Stimulated activated memory B cell treated with anti-CD40 and anti-IgM and Interleukin-4, amounts not matched to agents 10 μg/mL and 1 μg/mL and 100 μg/mL, for 72 hours (primary cell): Measurements from ENCODE around the gene MTIF3.

Source experiments
- ATAC-seq: fragments of 150-1000 bp; cut with Tn5 transposase; 2 replicates; pipeline ENCODE4 v1.10.0; 2021
- H3K27ac Mint-ChIP-seq: one replicate; pipeline ENCODE4 v1.8.0; 2022; ENCODE audit warnings: mild to moderate bottlenecking, mixed read lengths
- H3K27me3 Mint-ChIP-seq: one replicate; pipeline ENCODE4 v1.8.0; 2022; ENCODE audit warnings: mixed read lengths
- H3K36me3 Mint-ChIP-seq: one replicate; pipeline ENCODE4 v1.8.0; 2022; ENCODE audit warnings: mixed read lengths
- H3K4me1 Mint-ChIP-seq: one replicate; pipeline ENCODE4 v1.8.0; 2022; ENCODE audit warnings: mixed read lengths
- H3K4me3 Mint-ChIP-seq: one replicate; pipeline ENCODE4 v1.8.0; 2022; ENCODE audit warnings: mild to moderate bottlenecking, moderate library complexity, mixed read lengths
- H3K9me3 Mint-ChIP-seq: one replicate; pipeline ENCODE4 v1.8.0; 2022; ENCODE audit warnings: mixed read lengths

Gene MTIF3

DNA sequence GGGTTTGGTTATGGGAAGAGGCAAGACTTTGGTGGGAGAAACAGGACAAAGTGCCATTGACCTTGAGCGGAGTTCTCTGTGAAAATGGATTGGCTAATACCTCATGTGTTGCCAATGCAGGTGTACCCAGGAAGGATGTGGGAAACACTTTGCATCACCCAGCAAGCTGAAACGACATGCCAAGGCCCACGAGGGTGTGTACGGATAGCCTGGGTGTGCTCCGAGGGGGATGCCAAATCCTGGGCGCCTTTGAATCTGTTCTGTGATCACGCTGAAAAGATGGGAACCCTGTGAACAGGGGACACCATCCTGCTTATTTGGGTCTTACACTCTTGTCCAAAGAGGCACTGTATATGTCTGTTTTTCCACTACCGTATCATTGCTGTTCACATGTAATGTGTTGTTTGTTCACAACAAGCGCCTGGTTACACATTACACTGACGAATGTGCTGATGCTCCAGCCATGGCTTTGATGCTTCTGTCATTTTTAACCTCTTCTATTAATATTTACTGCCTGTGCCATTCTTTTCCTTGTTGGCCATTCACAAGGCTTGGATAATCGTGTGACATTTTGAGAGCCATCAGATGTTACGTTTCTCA lies 17.7 kb downstream of the MTIF3 start:
- Mint-ChIP-seq H3K27ac (peak overlapping the region; percentile 30), H3K4me1 (peaks cover 18% of the 10 kb centered on the region), H3K27me3 (no peaks in the 10 kb centered on the region), H3K4me3 (no peak overlapping the region), H3K9me3 (no peaks in the 10 kb centered on the region), H3K36me3 (peaks cover 56% of the 10 kb centered on the region)
- no peak for ATAC-seq

DNA sequence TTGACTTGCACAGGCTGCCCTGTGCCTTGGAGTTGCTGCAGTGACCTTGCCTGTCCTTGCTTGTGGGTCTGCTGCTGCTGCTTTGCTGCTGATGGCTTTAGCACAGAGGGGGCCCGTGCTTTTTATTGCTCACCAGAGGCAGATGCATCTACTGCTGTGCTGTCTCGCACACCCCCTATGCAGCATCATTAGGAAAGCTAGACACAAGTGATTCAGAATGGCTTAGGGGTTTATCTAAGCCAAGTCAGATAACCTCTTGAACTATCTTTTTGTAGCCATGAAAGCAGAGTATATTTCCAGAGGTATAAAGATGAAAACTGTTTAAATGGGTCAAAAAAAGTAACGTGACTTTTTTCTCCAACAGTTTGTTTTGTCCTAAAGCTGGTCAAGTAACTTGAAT lies 18.2 kb downstream of the MTIF3 start:
- no peaks in the 10 kb centered on the region for H3K9me3 Mint-ChIP-seq
- no peak overlapping the region for H3K4me3 Mint-ChIP-seq
- no peaks in the 10 kb centered on the region for H3K27me3 Mint-ChIP-seq
- ATAC-seq, result no peak
- peaks cover 18% of the 10 kb centered on the region for H3K4me1 Mint-ChIP-seq
- peak overlapping the region; percentile 30 for H3K27ac Mint-ChIP-seq
- H3K36me3 Mint-ChIP-seq, result peaks cover 55% of the 10 kb centered on the region

DNA sequence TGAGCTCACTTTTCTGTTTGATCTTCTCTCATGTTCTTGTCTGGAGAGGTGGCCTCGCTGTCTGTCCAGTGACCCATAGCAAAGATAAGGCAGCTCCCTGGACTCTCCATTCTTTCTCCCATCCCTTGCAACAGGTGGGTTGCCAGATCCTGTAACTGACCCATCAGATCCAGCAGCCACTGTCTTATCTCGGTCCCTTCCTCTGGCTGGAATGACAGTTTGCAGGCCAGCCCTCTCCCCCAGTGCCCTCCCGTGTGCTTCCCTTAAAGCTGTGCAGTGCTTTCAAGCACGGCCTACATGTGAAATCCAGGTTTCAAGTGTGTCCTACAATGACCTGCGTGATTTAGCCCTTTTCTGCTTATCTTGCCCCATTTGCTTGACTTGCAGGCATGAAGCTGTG lies 22.2 kb downstream of the MTIF3 start:
- Mint-ChIP-seq H3K27me3 (no peaks in the 10 kb centered on the region), H3K4me3 (peak overlapping the region; percentile 12), H3K9me3 (no peaks in the 10 kb centered on the region), H3K4me1 (peaks cover 40% of the 10 kb centered on the region), H3K36me3 (peaks cover 42% of the 10 kb centered on the region), H3K27ac (peak overlapping the region; percentile 61)
- no peak for ATAC-seq

DNA sequence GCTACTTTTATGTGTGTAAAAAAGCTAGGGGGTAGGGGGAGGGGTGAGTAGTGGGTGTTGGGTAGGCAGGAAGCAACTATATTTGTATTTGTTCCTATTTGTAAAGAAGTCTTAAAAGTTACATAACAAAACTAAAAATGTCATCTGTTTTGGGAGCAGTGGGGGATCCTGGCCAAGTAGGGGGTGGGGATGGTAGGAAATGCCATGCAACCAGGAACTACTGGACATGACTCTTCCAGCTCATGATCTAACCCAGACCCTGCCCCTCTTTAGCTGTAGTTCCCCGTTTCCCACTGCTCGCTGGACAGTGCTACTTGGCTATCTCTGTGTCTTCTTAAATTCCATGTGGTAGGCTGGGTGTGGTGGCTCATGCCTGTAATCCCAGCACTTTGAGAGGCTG lies 22.7 kb downstream of the MTIF3 start:
- Mint-ChIP-seq H3K27me3 (no peaks in the 10 kb centered on the region), H3K36me3 (peaks cover 38% of the 10 kb centered on the region), H3K4me1 (peaks cover 40% of the 10 kb centered on the region), H3K4me3 (no peak overlapping the region), H3K27ac (peak overlapping the region; percentile 78), H3K9me3 (no peaks in the 10 kb centered on the region)
- ATAC-seq, result no peak

DNA sequence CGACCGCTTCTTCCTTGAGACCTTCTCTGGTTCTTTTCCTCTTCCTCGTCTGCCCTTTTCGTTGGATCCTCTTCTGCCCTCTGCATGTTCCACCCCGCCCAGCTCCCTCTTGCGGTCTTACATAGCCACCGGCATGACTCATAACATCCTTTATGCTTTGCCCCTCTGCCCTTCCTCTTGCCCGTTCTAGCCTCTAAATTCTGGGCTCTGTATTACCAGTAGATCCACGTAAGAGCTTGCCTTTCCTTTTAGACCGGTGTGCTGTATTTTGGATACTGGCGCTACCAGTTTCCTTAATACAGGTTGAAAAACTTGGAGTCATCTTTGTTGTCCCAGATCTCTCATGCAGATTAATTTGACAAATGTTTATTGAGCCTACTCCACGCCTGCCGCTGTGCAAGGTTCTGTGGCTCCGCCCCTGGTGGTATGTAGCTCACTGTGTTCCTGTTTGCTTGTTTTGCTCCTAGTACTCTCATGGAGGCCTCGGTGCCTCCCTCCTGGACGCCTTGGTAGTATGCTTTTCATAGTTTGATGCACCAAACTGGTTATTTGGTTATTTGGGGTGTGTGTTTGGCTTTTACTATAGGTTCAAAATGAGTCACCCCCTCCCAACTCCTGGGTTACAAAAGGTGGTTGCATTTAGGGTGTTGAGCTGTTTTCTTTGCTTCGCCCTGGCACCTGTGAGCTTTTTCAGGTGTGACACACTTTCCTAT lies 24.3 kb downstream of the MTIF3 start:
- Mint-ChIP-seq H3K27ac (peak overlapping the region; percentile 78), H3K4me1 (peaks cover 35% of the 10 kb centered on the region), H3K9me3 (no peaks in the 10 kb centered on the region), H3K36me3 (peaks cover 26% of the 10 kb centered on the region), H3K4me3 (peak overlapping the region; percentile 82), H3K27me3 (no peaks in the 10 kb centered on the region)
- ATAC-seq, result peak; percentile 85

DNA sequence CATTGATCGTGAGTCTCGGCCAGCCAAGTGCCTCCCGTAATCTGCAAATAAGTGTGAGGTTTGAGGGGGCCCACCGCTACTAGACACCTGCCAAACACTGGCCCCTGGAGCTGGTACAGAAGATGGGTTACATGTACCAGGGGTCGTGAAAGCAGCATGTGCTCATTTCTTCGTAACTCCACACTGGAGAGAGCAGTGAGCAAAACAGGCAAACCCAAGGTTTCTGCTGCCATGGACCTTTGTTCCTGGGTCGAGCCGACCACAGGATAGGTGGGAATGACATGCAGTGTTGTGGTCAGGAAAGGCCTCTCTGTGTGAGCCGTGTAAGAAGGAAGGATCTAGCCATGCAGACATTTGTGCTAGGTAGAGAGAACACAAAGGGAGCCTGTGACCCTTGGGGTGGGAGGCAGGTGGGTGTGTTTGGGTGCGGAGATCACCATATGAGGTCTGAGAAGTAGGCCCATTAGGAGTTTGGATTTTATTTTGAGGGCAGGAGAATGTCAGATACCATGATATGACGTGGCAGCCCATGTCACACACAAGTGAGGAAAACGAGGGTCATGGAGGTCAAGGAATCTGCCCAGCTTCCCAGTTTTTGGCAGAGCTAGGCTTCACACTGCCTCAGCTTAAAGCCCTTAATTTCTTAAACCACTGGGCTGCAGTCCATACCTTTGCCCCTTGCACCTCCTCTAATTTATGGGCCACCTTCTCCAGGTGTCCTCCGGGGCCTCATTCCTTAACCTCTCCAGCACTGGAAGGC lies 25.0 kb downstream of the MTIF3 start:
- H3K4me3 Mint-ChIP-seq, result peak overlapping the region; percentile 82
- H3K36me3 Mint-ChIP-seq, result peaks cover 18% of the 10 kb centered on the region
- peak overlapping the region; percentile 78 for H3K27ac Mint-ChIP-seq
- H3K9me3 Mint-ChIP-seq, result no peaks in the 10 kb centered on the region
- ATAC-seq, result peak; percentile 6
- H3K4me1 Mint-ChIP-seq, result peaks cover 35% of the 10 kb centered on the region
- no peaks in the 10 kb centered on the region for H3K27me3 Mint-ChIP-seq

DNA sequence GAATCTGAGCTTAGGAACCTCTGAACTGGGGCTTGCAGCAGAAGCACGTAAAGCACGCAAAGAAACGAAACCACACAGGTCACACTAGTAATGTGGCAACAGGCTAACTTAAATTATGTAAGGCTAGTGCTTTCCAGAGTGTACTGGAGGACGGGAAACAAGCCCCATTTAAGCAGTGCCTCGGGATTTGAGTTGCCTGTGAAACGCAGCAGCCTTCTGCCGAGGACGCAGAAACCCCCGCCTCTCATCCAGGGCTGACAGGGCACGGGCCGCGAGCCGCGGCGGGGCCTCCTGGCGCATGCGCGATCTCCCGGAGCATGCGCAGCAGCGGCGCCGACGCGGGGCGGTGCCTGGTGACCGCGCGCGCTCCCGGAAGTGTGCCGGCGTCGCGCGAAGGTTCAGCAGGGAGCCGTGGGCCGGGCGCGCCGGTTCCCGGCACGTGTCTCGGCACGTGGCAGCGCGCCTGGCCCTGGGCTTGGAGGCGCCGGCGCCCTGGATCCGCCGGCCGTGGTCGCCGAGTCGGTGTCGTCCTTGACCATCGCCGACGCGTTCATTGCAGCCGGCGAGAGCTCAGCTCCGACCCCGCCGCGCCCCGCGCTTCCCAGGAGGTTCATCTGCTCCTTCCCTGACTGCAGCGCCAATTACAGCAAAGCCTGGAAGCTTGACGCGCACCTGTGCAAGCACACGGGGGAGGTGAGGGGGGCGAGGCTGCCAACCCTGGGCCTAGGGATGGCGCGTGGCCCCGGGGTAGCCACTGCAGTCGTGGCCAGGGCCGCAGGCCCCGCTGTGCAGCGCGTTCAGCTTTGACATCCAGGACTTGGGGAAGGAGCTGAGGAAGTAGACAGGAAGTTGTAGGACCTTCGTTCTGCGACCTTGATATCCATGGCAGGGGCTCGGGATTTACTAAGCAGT lies 25.9 kb downstream of the MTIF3 start, which contains the start of gene GTF3A:
TSS of gene GTF3A (plus strand) at position 374 of the 912 bp plus-strand sequence.
- H3K36me3 Mint-ChIP-seq, result peaks cover 17% of the 10 kb centered on the region
- peak within 1 kb of the TSS; percentile 78 for H3K27ac Mint-ChIP-seq
- no peaks in the 10 kb centered on the region for H3K27me3 Mint-ChIP-seq
- no peaks in the 10 kb centered on the region for H3K9me3 Mint-ChIP-seq
- H3K4me3 Mint-ChIP-seq, result peak within 1 kb of the TSS; percentile 82
- ATAC-seq, result peak; percentile 88
- peaks cover 35% of the 10 kb centered on the region for H3K4me1 Mint-ChIP-seq

DNA sequence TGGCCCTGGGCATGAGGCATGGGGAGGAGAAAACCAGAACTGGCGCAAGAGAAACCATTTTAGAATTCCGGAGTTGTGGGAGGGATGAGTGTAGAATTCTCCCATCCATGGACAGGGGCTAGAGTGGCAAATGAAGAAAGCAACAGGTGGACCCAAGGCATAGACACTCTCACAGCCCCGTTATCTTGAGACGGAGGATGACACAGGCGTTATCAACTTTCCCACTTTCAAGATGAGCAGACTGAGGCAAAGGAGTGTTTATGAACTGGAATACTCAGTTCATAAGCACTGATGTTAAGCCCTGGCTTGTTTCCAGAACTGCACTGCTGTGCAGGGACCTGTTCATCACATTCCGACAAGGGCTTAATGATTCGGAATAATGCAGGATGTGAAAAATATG lies 27.0 kb downstream of the MTIF3 start:
- Mint-ChIP-seq H3K4me3 (peak overlapping the region; percentile 10), H3K4me1 (peaks cover 34% of the 10 kb centered on the region), H3K27ac (peak overlapping the region; percentile 10), H3K36me3 (peaks cover 15% of the 10 kb centered on the region), H3K27me3 (no peaks in the 10 kb centered on the region), H3K9me3 (no peaks in the 10 kb centered on the region)
- no peak for ATAC-seq

DNA sequence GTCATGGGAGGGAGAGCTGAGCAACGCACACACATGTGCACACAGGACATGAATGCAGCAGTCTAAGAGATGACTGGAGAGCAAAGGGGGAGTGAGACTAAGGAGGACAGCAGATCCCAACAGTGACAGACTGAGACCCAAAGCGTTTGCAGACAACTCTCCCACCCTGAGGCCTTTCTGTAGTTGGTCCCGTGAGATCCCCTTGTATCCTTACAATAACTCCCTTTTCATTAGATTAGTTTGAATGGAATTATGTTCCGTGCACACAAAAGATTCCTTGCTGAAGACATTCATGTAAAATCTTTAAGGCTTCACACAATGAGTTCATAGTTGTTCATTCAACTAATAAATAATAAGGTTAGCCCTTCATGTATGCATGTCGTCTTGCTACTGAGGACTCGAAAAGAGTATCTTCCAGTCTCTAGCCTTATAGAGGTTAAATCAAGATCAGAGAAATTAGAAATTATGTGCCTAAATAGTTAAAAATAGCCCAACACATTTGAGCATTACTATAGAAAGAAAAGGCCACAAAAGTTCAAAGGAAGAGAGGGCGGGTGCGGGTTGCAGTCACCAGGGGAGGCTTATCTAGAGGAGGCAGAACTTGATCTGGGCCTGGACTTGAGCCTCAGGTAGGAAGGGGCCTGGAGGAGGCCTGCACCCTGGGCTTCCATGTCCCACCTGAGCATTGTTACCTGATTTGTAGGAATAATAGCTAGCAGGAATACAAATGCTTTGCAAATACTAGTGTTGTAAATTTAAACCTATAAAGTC lies 29.1 kb downstream of the MTIF3 start:
- no peaks in the 10 kb centered on the region for H3K36me3 Mint-ChIP-seq
- H3K4me1 Mint-ChIP-seq, result peaks cover 13% of the 10 kb centered on the region
- peak overlapping the region; percentile 10 for H3K27ac Mint-ChIP-seq
- H3K4me3 Mint-ChIP-seq, result no peak overlapping the region
- no peak for ATAC-seq
- no peaks in the 10 kb centered on the region for H3K9me3 Mint-ChIP-seq
- no peaks in the 10 kb centered on the region for H3K27me3 Mint-ChIP-seq

DNA sequence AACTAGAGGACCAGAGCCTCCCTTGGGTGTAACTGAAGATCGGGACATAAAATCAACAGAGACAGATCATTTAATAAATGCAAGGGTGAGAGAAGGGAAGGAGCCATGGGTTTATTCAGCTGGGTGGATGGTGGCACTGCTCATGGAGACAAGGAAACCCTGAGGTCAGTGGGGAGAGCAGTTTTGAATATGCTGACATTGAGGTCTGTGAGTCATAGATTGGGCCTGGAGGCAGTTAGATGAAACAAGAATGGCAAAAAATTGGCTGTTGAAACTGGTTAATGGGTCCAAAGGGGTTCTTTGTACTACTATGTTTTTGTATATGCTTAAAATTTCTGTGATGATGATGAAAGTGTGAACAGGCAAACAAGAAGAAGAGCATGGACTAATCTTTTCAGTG lies 31.0 kb downstream of the MTIF3 start:
- Mint-ChIP-seq H3K36me3 (no peaks in the 10 kb centered on the region), H3K27me3 (no peaks in the 10 kb centered on the region), H3K4me1 (no peaks in the 10 kb centered on the region), H3K4me3 (no peak overlapping the region), H3K27ac (no peak overlapping the region), H3K9me3 (no peaks in the 10 kb centered on the region)
- no peak for ATAC-seq

DNA sequence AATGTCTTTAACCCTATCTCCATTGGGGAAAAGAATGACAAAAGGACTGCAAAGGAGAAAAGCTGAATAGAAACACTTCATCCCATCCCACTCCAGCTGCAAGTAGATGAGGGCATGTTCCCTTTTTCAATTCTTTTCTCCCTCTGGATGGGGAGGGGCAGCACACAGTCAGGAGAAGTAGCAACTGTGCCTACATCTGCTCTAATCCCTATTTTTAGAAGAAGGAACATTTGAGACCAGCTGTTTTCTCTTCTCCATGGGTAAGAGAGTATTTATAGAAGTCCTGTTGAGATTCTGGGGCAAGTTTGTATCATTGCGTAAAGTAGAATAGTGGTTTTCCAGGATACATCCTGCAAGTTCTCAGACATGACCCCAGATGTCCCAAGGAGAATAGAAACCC lies 35.2 kb downstream of the MTIF3 start:
- H3K4me1 Mint-ChIP-seq, result no peaks in the 10 kb centered on the region
- peaks cover 11% of the 10 kb centered on the region for H3K27me3 Mint-ChIP-seq
- no peaks in the 10 kb centered on the region for H3K36me3 Mint-ChIP-seq
- no peak overlapping the region for H3K4me3 Mint-ChIP-seq
- H3K27ac Mint-ChIP-seq, result no peak overlapping the region
- no peak for ATAC-seq
- H3K9me3 Mint-ChIP-seq, result no peaks in the 10 kb centered on the region

DNA sequence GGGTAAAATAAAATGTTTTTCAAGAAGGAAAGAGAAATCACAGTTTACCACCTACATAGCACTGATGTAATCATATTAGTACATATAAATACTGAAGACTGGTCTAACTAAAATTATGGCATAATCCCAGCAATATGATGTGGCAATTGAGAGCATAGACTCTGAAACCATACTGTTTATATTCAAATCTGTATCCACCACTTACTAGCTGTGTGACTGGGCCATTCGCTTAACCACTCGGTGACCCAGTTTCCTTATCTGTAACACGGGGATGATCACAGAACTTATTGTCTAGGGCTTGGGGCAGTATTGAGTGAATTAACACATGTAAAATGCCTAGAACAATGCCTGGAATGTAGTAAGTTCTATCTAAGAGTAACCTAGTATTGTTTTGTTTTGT lies 39.0 kb downstream of the MTIF3 start:
- Mint-ChIP-seq H3K4me1 (no peaks in the 10 kb centered on the region), H3K27me3 (peaks cover 29% of the 10 kb centered on the region), H3K9me3 (peaks cover 3% of the 10 kb centered on the region), H3K36me3 (peaks cover 6% of the 10 kb centered on the region), H3K4me3 (no peak overlapping the region), H3K27ac (no peak overlapping the region)
- no peak for ATAC-seq

DNA sequence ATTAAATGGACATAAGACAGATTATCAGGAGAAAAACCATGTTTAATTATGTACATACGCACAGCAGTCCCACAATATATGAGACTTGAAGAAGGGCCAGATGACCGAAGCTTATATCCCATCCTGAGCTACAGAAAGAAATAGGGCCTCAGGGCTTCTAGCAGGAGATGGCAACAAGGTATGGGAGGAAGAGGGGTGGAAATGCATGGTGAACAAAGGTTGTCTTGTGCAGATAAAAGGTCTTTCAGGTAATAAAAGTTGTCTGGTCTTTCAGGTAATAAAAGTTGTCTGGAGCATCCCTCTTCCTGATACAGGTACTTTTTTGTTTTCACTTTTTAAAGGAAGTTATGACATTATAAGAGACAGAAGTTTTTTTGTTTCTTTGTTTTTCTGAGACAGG lies 41.4 kb downstream of the MTIF3 start:
- H3K9me3 Mint-ChIP-seq, result peaks cover 3% of the 10 kb centered on the region
- no peaks in the 10 kb centered on the region for H3K4me1 Mint-ChIP-seq
- no peak for ATAC-seq
- H3K27ac Mint-ChIP-seq, result no peak overlapping the region
- H3K36me3 Mint-ChIP-seq, result peaks cover 6% of the 10 kb centered on the region
- H3K27me3 Mint-ChIP-seq, result peaks cover 29% of the 10 kb centered on the region
- H3K4me3 Mint-ChIP-seq, result no peak overlapping the region

DNA sequence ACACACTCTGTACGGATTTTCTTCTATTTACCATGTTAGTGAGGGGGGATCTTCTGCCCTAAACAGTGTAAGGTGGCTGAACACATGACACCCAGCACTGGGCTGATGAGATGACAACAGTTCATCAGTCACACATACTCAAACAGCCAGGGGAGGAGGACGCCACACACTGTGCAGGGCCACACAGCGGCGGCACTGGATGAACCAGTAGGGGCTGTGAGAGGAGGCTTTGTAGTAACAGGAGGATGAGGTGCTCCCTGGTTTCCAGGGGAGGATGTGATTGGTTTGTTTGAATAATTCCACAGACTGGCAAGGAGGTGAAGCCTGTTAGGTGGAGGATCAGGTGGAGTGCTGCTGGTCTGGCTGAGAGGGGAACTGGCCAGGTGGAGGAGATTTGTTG lies 42.3 kb downstream of the MTIF3 start:
- Mint-ChIP-seq H3K27me3 (peaks cover 29% of the 10 kb centered on the region), H3K4me1 (no peaks in the 10 kb centered on the region), H3K36me3 (peaks cover 6% of the 10 kb centered on the region), H3K4me3 (no peak overlapping the region), H3K9me3 (peaks cover 3% of the 10 kb centered on the region), H3K27ac (no peak overlapping the region)
- no peak for ATAC-seq
